Activated CD4-positive, alpha-beta T cell treated with anti-CD3 and anti-CD28 coated beads, Interleukin-2, Interleukin-4, amounts not matched to agents 100 ng/mL and 50 ng/mL, durations not matched to agents 16 hours and 8 hours (primary cell): ENCODE data around the gene UCP3.

Experiments used
- DNase-seq: peaks from one replicate; pipeline ENCODE4 v3.0.0-alpha.2; 2020; ENCODE audit warnings: low spot score

The UCP3 gene

GRCh38 chr11:73951797-73952196, 57.1 kb downstream of the UCP3 start:
- no peak for DNase-seq

- DNase-seq = no peak
These were observed 57.8 kb downstream of the UCP3 start, which contains the start of gene DNAJB13 for GRCh38 chr11:73950869-73951710. TSS of gene DNAJB13 (plus strand) at chr11:73951026. CDS start at chr11:73951070, 44 bp downstream.
